Measurements from ENCODE around the gene SDK1.

- TF ChIP-seq CTCF (tag by site-specific recombination; IDR thresholded peaks at IDR 0.05): no peak
- TF ChIP-seq ZNF335 (tag by site-specific recombination; conservative IDR thresholded peaks at IDR 0.05): no peak
- TF ChIP-seq YY1 (tag by site-specific recombination; IDR thresholded peaks at IDR 0.05): no peak
- TF ChIP-seq ZNF114 (tag by site-specific recombination; IDR thresholded peaks at IDR 0.05): no peak
- TF ChIP-seq ZNF639 (tag by site-specific recombination; IDR thresholded peaks at IDR 0.05): no peak
- no peak for TF ChIP-seq REST (tag by site-specific recombination; IDR thresholded peaks at IDR 0.05)
- no peak for TF ChIP-seq ZNF16 (tag by site-specific recombination; IDR thresholded peaks at IDR 0.05; ENCODE audit: low read depth)
- no peak for TF ChIP-seq SP2 (tag by site-specific recombination; IDR thresholded peaks at IDR 0.05)
- no peak for TF ChIP-seq ZNF121 (tag by site-specific recombination; IDR thresholded peaks at IDR 0.05)
- no peak for TF ChIP-seq ZNF24 (tag by site-specific recombination; IDR thresholded peaks at IDR 0.05)
- TF ChIP-seq ZNF311 (tag by site-specific recombination; IDR thresholded peaks at IDR 0.05; ENCODE audit: borderline replicate concordance): no peak
- no peak for TF ChIP-seq ZNF513 (tag by site-specific recombination; IDR thresholded peaks at IDR 0.05)
- TF ChIP-seq ZNF549 (tag by site-specific recombination; IDR thresholded peaks at IDR 0.05): no peak
Observed at GRCh38 chr7:3806516-3806915, 505.5 kb downstream of the SDK1 start.

Measured in HEK293 (cell line).